SJCRH30 (cell line): ENCODE results near the gene RPUSD1. TPM values are rescaled to one million over a fixed set of nuclear protein-coding genes. Genes with fewer than 3 reads are reported as not detected.
A peak's percentile ranks its signal among the peaks of the same experiment; 100 is the strongest.

Source experiments
- DNase-seq, 2 experiments: peaks; one replicate each; pipeline ENCODE4 v3.0.0-alpha.2; 2015 to 2020
- H3K27ac ChIP-seq: fragments of 250-450 bp; sonication (Bioruptor Pico); 2 replicates; pipeline ENCODE4 v1.5.1; 2020; ENCODE audit warnings: mild to moderate bottlenecking, moderate library complexity
- H3K27me3 ChIP-seq: fragments of 250-450 bp; sonication (Bioruptor Pico); 2 replicates; pipeline ENCODE4 v1.5.1; 2020; ENCODE audit warnings: mild to moderate bottlenecking, moderate library complexity
- H3K36me3 ChIP-seq: fragments of 250-450 bp; sonication (Bioruptor Pico); 2 replicates; pipeline ENCODE4 v1.5.1; 2020; ENCODE audit warnings: mild to moderate bottlenecking, moderate library complexity
- H3K4me1 ChIP-seq: fragments of 250-450 bp; sonication (Bioruptor Pico); 2 replicates; pipeline ENCODE4 v1.5.1; 2020; ENCODE audit warnings: mild to moderate bottlenecking, moderate library complexity
- H3K4me3 ChIP-seq: fragments of 250-450 bp; sonication (Bioruptor Pico); 2 replicates; pipeline ENCODE4 v1.5.1; 2020; ENCODE audit warnings: mild to moderate bottlenecking, moderate library complexity
- H3K9me3 ChIP-seq: fragments of 250-450 bp; sonication (Bioruptor Pico); replicated peaks from 2 replicates; pipeline ENCODE4 v1.5.1; 2020; ENCODE audit warnings: mild to moderate bottlenecking, moderate library complexity
- total RNA-seq: library from RNA; depleted of rRNA; stranded (reverse); fragments of >200 nt; shearing (Covaris generic); gene quantifications from 2 replicates; pipeline ENCODE4 v1.2.3, GENCODE V29; 2014

Gene RPUSD1
- total RNA-seq, 1 experiment from 2014 or later = 35.5 TPM

- Histone ChIP-seq H3K27me3 (no peaks in the 10 kb centered on the region), H3K4me1 (peaks cover 14% of the 10 kb centered on the region), H3K4me3 (peak overlapping the region; percentile 99), H3K9me3 (no peaks in the 10 kb centered on the region), H3K36me3 (peaks cover 30% of the 10 kb centered on the region), H3K27ac (peak overlapping the region; percentile 45; the same call in 1 of the 2 replicates)
- no peak for DNase-seq
These were observed 737 bp downstream of the RPUSD1 start for GRCh38 chr16:787321-787966.

- peaks cover 14% of the 10 kb centered on the region for H3K36me3 ChIP-seq
- H3K27ac ChIP-seq = no peak overlapping the region
- H3K9me3 ChIP-seq = no peaks in the 10 kb centered on the region
- H3K4me1 ChIP-seq = peaks cover 18% of the 10 kb centered on the region
- DNase-seq = no peak
- peaks cover 2% of the 10 kb centered on the region; the same call in 1 of the 2 replicates for H3K27me3 ChIP-seq
- no peak overlapping the region for H3K4me3 ChIP-seq
These were observed 2.3 kb downstream of the RPUSD1 start for GRCh38 chr16:785563-786535.

GRCh38 chr16:784431-784830, 3.8 kb downstream of the RPUSD1 start:
- DNase-seq = no peak
- no peaks in the 10 kb centered on the region; the same call in 1 of the 2 replicates for H3K36me3 ChIP-seq
- no peak overlapping the region for H3K27ac ChIP-seq
- peaks cover 16% of the 10 kb centered on the region for H3K4me1 ChIP-seq
- no peaks in the 10 kb centered on the region for H3K9me3 ChIP-seq
- peaks cover 4% of the 10 kb centered on the region; the same call in 1 of the 2 replicates for H3K27me3 ChIP-seq
- no peak overlapping the region for H3K4me3 ChIP-seq

- Histone ChIP-seq H3K9me3 (no peaks in the 10 kb centered on the region), H3K36me3 (no peaks in the 10 kb centered on the region; the same call in 1 of the 2 replicates), H3K27me3 (peaks cover 10% of the 10 kb centered on the region; the same call in 1 of the 2 replicates), H3K4me1 (peaks cover 14% of the 10 kb centered on the region), H3K27ac (no peak overlapping the region), H3K4me3 (no peak overlapping the region)
- DNase-seq = no peak
These were observed 4.6 kb downstream of the RPUSD1 start for GRCh38 chr16:783404-784161.

DNA sequence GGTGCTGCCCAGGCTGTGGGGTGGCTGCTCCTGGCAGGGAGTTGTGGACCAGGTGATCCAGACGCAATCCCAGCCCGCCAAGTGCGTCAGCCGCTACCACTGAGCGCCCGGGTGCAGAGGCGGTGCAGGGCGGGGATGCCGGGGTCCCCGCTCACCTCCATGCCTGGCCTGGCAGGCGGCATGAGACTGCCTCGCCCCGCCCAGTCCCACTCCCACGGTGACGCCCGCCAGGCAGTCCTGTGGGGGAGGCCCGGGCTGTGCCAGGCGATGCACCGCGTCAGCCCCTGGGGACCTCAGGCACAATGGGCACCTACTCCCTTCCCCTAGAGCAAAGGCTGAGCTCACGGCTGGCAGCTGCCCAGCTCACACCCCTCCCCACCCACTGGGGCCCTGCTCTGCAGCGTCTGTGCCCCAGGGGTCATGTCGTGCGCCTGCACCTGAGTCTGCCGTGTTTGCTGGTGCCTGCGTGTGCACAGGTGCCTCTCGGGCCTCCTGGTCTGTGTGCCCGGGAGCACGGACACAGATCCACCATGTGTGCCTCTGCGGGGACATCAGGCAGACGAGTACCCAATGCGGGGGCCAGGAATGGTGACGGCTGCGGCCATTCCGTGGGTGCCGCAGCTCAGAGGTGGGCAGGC, 5.3 kb downstream of the RPUSD1 start:
- peaks cover 14% of the 10 kb centered on the region for H3K4me1 ChIP-seq
- peaks cover 17% of the 10 kb centered on the region; the same call in 1 of the 2 replicates for H3K27me3 ChIP-seq
- H3K4me3 ChIP-seq = no peak overlapping the region
- no peaks in the 10 kb centered on the region for H3K9me3 ChIP-seq
- H3K36me3 ChIP-seq = no peaks in the 10 kb centered on the region; the same call in 1 of the 2 replicates
- no peak overlapping the region for H3K27ac ChIP-seq
- DNase-seq = no peak

GRCh38 chr16:782258-782657, 5.9 kb downstream of the RPUSD1 start:
- peaks cover 16% of the 10 kb centered on the region for H3K4me1 ChIP-seq
- DNase-seq = peak; percentile 77 to 84
- peaks cover 20% of the 10 kb centered on the region; the same call in 1 of the 2 replicates for H3K27me3 ChIP-seq
- no peaks in the 10 kb centered on the region; the same call in 1 of the 2 replicates for H3K36me3 ChIP-seq
- no peak overlapping the region for H3K27ac ChIP-seq
- no peak overlapping the region for H3K4me3 ChIP-seq
- no peaks in the 10 kb centered on the region for H3K9me3 ChIP-seq

GRCh38 chr16:781346-782010, 6.7 kb downstream of the RPUSD1 start:
- Histone ChIP-seq H3K4me1 (peaks cover 16% of the 10 kb centered on the region), H3K27ac (no peak overlapping the region), H3K4me3 (no peak overlapping the region), H3K36me3 (no peaks in the 10 kb centered on the region; the same call in 1 of the 2 replicates), H3K27me3 (peaks cover 20% of the 10 kb centered on the region; the same call in 1 of the 2 replicates), H3K9me3 (no peaks in the 10 kb centered on the region)
- DNase-seq = no peak

DNA sequence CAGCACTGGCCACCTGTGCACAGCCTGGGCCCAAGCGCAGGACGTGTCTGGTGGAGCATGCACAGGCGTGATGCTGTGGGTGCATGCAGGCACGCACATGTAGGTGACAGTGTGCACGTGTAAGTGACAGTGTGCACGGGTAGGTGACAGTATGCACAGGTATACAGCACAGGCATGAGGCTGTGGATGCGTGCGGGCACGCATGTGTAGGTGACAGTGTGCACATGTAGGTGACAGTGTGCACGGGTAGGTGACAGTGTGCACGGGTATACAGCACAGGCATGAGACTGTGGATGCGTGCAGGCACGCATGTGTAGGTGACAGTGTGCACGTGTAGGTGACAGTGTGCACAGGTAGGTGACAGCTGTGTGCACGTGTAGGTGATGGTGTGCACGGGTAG, 7.9 kb downstream of the RPUSD1 start:
- Histone ChIP-seq H3K9me3 (no peaks in the 10 kb centered on the region), H3K36me3 (no peaks in the 10 kb centered on the region; the same call in 1 of the 2 replicates), H3K27ac (no peak overlapping the region), H3K4me1 (peaks cover 16% of the 10 kb centered on the region), H3K27me3 (peaks cover 27% of the 10 kb centered on the region; the same call in 1 of the 2 replicates), H3K4me3 (no peak overlapping the region)
- DNase-seq = no peak

DNA sequence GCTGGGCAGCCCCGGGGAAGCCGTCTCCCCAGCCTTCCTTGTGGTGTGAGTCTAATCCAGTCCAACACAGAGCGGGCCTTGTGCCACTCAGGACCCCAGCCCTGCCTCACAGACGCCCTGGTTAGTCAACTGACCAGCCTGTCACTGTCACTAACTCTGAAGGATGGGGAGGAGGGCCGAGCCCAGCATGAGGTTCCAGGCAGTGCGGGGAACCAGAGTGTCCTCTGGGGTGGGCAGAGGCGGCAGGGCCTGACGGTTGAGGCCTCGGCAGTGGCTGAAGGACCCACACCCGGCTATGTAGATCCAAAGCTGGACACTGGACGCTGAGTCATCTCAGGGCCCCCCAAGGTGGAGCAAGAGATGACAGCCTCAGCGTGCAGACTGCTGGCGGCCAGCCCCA, 8.6 kb downstream of the RPUSD1 start:
- Histone ChIP-seq H3K4me3 (no peak overlapping the region), H3K4me1 (peaks cover 16% of the 10 kb centered on the region), H3K27me3 (peaks cover 27% of the 10 kb centered on the region; the same call in 1 of the 2 replicates), H3K9me3 (no peaks in the 10 kb centered on the region), H3K36me3 (no peaks in the 10 kb centered on the region; the same call in 1 of the 2 replicates), H3K27ac (no peak overlapping the region)
- DNase-seq = no peak

- peaks cover 27% of the 10 kb centered on the region; the same call in 1 of the 2 replicates for H3K27me3 ChIP-seq
- no peak overlapping the region for H3K27ac ChIP-seq
- H3K4me3 ChIP-seq = no peak overlapping the region
- H3K4me1 ChIP-seq = peaks cover 15% of the 10 kb centered on the region
- H3K9me3 ChIP-seq = no peaks in the 10 kb centered on the region
- H3K36me3 ChIP-seq = no peaks in the 10 kb centered on the region
- DNase-seq = no peak
These were observed 9.2 kb downstream of the RPUSD1 start for GRCh38 chr16:778909-779527.

GRCh38 chr16:778447-778846, 9.7 kb downstream of the RPUSD1 start:
- no peaks in the 10 kb centered on the region for H3K9me3 ChIP-seq
- H3K36me3 ChIP-seq = no peaks in the 10 kb centered on the region
- no peak overlapping the region for H3K4me3 ChIP-seq
- DNase-seq = no peak
- H3K27ac ChIP-seq = no peak overlapping the region
- H3K4me1 ChIP-seq = peaks cover 10% of the 10 kb centered on the region
- peaks cover 30% of the 10 kb centered on the region; the same call in 1 of the 2 replicates for H3K27me3 ChIP-seq

DNA sequence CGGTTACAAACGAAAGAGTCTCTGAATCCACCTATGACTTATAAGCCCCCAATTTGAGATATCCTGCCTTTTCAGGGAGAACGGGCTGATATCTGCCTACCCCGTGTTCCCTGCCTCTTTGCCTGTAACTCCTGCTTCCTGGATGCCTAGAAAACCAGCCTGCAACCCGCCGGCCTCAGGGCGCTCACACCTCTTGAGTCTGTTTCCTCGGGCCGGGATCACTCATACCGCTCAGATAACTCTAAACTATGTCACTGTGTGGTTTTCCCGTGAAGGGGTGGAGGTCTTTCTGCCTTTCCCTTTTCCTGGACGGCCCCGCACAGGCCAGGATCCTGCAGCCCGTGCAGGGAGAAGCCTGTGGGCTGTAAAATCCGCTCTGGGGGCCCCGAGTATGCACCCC, 10.4 kb downstream of the RPUSD1 start:
- Histone ChIP-seq H3K4me3 (no peak overlapping the region), H3K9me3 (no peaks in the 10 kb centered on the region), H3K27ac (no peak overlapping the region), H3K27me3 (peaks cover 30% of the 10 kb centered on the region; the same call in 1 of the 2 replicates), H3K36me3 (no peaks in the 10 kb centered on the region), H3K4me1 (peaks cover 9% of the 10 kb centered on the region)
- peak in 1 of 2 experiments; percentile 35 for DNase-seq

DNA sequence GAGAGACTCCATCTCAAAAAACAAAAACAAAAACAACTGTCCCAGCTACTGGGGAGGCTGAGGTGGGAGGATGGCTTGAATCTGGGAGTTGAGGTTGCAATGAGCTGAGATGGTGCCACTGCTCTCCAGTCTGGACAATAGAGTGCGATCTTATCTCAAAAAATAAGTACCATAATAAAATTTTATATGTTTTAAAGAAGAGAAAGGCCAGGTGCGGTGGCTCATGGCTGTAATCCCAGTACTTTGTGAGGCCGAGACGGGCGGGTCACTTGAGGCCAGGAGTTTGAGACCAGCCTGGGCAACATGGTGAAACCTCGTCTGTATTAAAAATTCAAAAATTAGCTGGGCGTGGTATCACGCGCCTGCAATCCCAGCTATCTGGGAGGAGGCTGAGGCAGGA, 11.4 kb downstream of the RPUSD1 start:
- no peak for DNase-seq
- H3K4me3 ChIP-seq = no peak overlapping the region
- H3K4me1 ChIP-seq = peaks cover 2% of the 10 kb centered on the region; the same call in 1 of the 2 replicates
- no peak overlapping the region for H3K27ac ChIP-seq
- peaks cover 30% of the 10 kb centered on the region; the same call in 1 of the 2 replicates for H3K27me3 ChIP-seq
- no peaks in the 10 kb centered on the region for H3K9me3 ChIP-seq
- no peaks in the 10 kb centered on the region for H3K36me3 ChIP-seq
